A549 (cell line): ENCODE measurements around the gene MARK1. TPM values are rescaled to one million over a fixed set of nuclear protein-coding genes. Genes with fewer than 3 reads are reported as not detected.
A peak's percentile ranks its signal among the peaks of the same experiment; 100 is the strongest.

Experiments used
- ATAC-seq, 2 experiments: fragments of 200-7000 bp in 1 of 2; fragments of >200 bp in 1 of 2; cut with Nextera tagmentation in 1 of 2; cut with Tn5 transposase in 1 of 2; 3 replicates each; pipeline versions ENCODE4 v1.8.0 to v1.9.1; 2018 to 2020; ENCODE audit warnings: mild to moderate bottlenecking in 1 of 2, moderate library complexity in 1 of 2
- CTCF ChIA-PET: fragments of 300-600 bp; sonication (Branson Sonifier 250); formaldehyde crosslinking; extraction: SDS; loops from one replicate; lab custom pipeline; 2021; ENCODE audit warnings: antibody characterized with exemption, inconsistent platforms; lab: Yijun Ruan, JAX
- POLR2A ChIA-PET: fragments of 350-600 bp; formaldehyde crosslinking; extraction: SDS; loops from one replicate; lab custom pipeline; 2021; ENCODE audit warnings: antibody characterized with exemption, inconsistent platforms; lab: Yijun Ruan, JAX
- DNase-seq, 2 experiments: peaks; one replicate each; pipeline versions ENCODE4 v3.0.0 to v3.0.0-alpha.2; 2011 to 2016; ENCODE audit warnings: low read depth in 1 of 2, low spot score in 1 of 2
- FAIRE-seq: peaks from 2 replicates; lab custom pipeline; 2011; peaks lifted over from hg19 to GRCh38; lab: Jason Lieb, UNC
- H3K27ac ChIP-seq, 2 experiments: fragments of >200 bp; sonication (Bioruptor Twin); formaldehyde crosslinking; 3 replicates each; pipeline ENCODE4 v1.5.1; 2016 to 2017
- H3K4me1 ChIP-seq: fragments of >200 bp; sonication (Bioruptor Twin); formaldehyde crosslinking; 3 replicates; pipeline ENCODE4 v1.6.1; 2016
- H3K4me2 ChIP-seq: fragments of >200 bp; sonication (Bioruptor Twin); formaldehyde crosslinking; 3 replicates; pipeline ENCODE4 v1.6.1; 2016
- H3K4me3 ChIP-seq: fragments of >200 bp; sonication (Bioruptor Twin); formaldehyde crosslinking; 3 replicates; pipeline ENCODE4 v1.5.1; 2016
- H3K9me3 ChIP-seq: fragments of >200 bp; sonication (Bioruptor Twin); formaldehyde crosslinking; 3 replicates; pipeline ENCODE4 v1.6.1; 2016
- CBX8 ChIP-seq: fragments of 200-600 bp; sonication (generic); IDR thresholded peaks from 2 replicates; pipeline ENCODE4 v1.6.1; 2016
- EHF ChIP-seq: fragments of 250-450 bp; sonication (Bioruptor Pico); IDR thresholded peaks from 2 replicates; pipeline ENCODE4 v1.5.0; 2020; ENCODE audit warnings: mild to moderate bottlenecking
- FOSB ChIP-seq: fragments of 250-450 bp; sonication (Bioruptor Pico); IDR thresholded peaks from 2 replicates; pipeline ENCODE4 v1.5.0; 2020; ENCODE audit warnings: mild to moderate bottlenecking, moderate library complexity
- FOSL2 ChIP-seq, 2 experiments: fragments of 450-650 bp in 1 of 2; fragments of >200 bp in 1 of 2; sonication (Bioruptor Twin) in 1 of 2; formaldehyde crosslinking; IDR thresholded peaks; 2 replicates each; pipeline versions ENCODE4 v1.5.0 to v1.6.1; 2016 to 2020; ENCODE audit warnings: mild to moderate bottlenecking in 1 of 2, moderate library complexity in 1 of 2
- GATA3 ChIP-seq: IDR thresholded peaks from 2 replicates; pipeline ENCODE4 v1.6.1; 2012; ENCODE audit warnings: borderline replicate concordance
- HEYL ChIP-seq: fragments of 250-450 bp; sonication (Bioruptor Pico); IDR thresholded peaks from 2 replicates; pipeline ENCODE4 v1.8.0; 2021; ENCODE audit warnings: mild to moderate bottlenecking, moderate library complexity
- HOXA7 ChIP-seq: fragments of 250-450 bp; sonication (Bioruptor Pico); IDR thresholded peaks from 2 replicates; pipeline ENCODE4 v1.5.0; 2020; ENCODE audit warnings: mild to moderate bottlenecking, moderate library complexity
- HOXB13 ChIP-seq: fragments of 250-450 bp; sonication (Bioruptor Pico); IDR thresholded peaks from 2 replicates; pipeline ENCODE4 v1.5.0; 2020; ENCODE audit warnings: low read depth, mild to moderate bottlenecking, moderate library complexity
- HOXB5 ChIP-seq: fragments of 250-450 bp; sonication (Bioruptor Pico); IDR thresholded peaks from 2 replicates; pipeline ENCODE4 v1.5.0; 2020; ENCODE audit warnings: mild to moderate bottlenecking, moderate library complexity
- JUN ChIP-seq, 2 experiments: fragments of >200 bp; sonication (Bioruptor Twin); formaldehyde crosslinking; IDR thresholded peaks; 2 replicates in 1 of 2; 3 replicates in 1 of 2; pipeline ENCODE4 v1.6.1; 2016 to 2017
- JUNB ChIP-seq: fragments of >200 bp; sonication (Bioruptor Twin); formaldehyde crosslinking; IDR thresholded peaks from 2 replicates; pipeline ENCODE4 v1.6.1; 2016
- MAZ ChIP-seq: fragments of 150-350 bp; IDR thresholded peaks from 2 replicates; pipeline ENCODE4 v1.6.1; 2014; ENCODE audit warnings: antibody characterized with exemption, low read depth, low read length, borderline replicate concordance
- MYC ChIP-seq: IDR thresholded peaks from 2 replicates; pipeline ENCODE4 v1.6.1; 2012; ENCODE audit warnings: mild to moderate bottlenecking, inconsistent platforms, low read length, improper control_type of control experiment, borderline replicate concordance
- NFE2L2 ChIP-seq: fragments of 150-350 bp; conservative IDR thresholded peaks from 2 replicates; pipeline ENCODE4 v1.6.1; 2014; ENCODE audit warnings: low read length
- NPAS2 ChIP-seq: fragments of 250-450 bp; sonication (Bioruptor Pico); IDR thresholded peaks from 2 replicates; pipeline ENCODE4 v1.8.0; 2022; ENCODE audit warnings: mild to moderate bottlenecking, moderate library complexity, borderline replicate concordance
- RAD21 ChIP-seq, 2 experiments: fragments of >200 bp in 1 of 2; sonication (Bioruptor Twin) in 1 of 2; formaldehyde crosslinking in 1 of 2; IDR thresholded peaks in 1 of 2; conservative IDR thresholded peaks in 1 of 2; 2 replicates in 1 of 2; 3 replicates in 1 of 2; pipeline ENCODE4 v1.6.1; 2012 to 2018; ENCODE audit warnings: inconsistent platforms in 1 of 2
- RNF2 ChIP-seq: fragments of 200-600 bp; sonication (generic); IDR thresholded peaks from 2 replicates; pipeline ENCODE4 v1.6.1; 2016; ENCODE audit warnings: low read depth, mild to moderate bottlenecking, antibody characterized with exemption, moderate library complexity, borderline replicate concordance
- SMC3 ChIP-seq: fragments of >200 bp; sonication (Bioruptor Twin); formaldehyde crosslinking; IDR thresholded peaks from 3 replicates; pipeline ENCODE4 v1.6.1; 2018; ENCODE audit warnings: inconsistent platforms
- TFCP2L1 ChIP-seq: fragments of 250-450 bp; sonication (Bioruptor Pico); IDR thresholded peaks from 2 replicates; pipeline ENCODE4 v1.5.0; 2021; ENCODE audit warnings: mild to moderate bottlenecking
- TP53 ChIP-seq: fragments of 250-450 bp; sonication (Bioruptor Pico); IDR thresholded peaks from 2 replicates; pipeline ENCODE4 v1.5.0; 2021; ENCODE audit warnings: mild to moderate bottlenecking, moderate library complexity
- ZC3H11A ChIP-seq: fragments of 450-650 bp; IDR thresholded peaks from 2 replicates; pipeline ENCODE4 v1.6.1; 2014; ENCODE audit warnings: antibody characterized with exemption, mild to moderate bottlenecking
- ZSCAN20 ChIP-seq: fragments of 250-450 bp; sonication (Bioruptor Pico); IDR thresholded peaks from 2 replicates; pipeline ENCODE4 v1.8.0; 2022; ENCODE audit warnings: mild to moderate bottlenecking, moderate library complexity
- WGBS: methylation state at CpG from one replicate; pipeline ENCODE4 v1.1.6; 2017; ENCODE audit errors: missing lambda C conversion rate; 5-methylcytosine and 5-hydroxymethylcytosine counted together
- polyA plus RNA-seq, 4 experiments: library from polyadenylated mRNA; depleted of rRNA in 3 of 4; stranded (reverse); fragments of >200 nt; fragmentation: RNase III in 1 of 4; extraction: RNeasy Plus Mini Kit Qiagen cat#74134 plus additional on column Dnase treatment in 1 of 4; gene quantifications; 2 replicates in 3 of 4; 3 replicates in 1 of 4; pipeline ENCODE4 v1.2.3, GENCODE V29; 2011 to 2017
- TF ChIP-seq, protein P1 (sequence below): IDR thresholded peaks from 2 replicates; pipeline ENCODE4 v1.6.1; 2012
- TF ChIP-seq, protein P2 (sequence below): IDR thresholded peaks from 2 replicates; pipeline ENCODE4 v1.6.1; 2012; ENCODE audit warnings: low read depth, borderline replicate concordance

MARK1 gene
- polyA plus RNA-seq, 2 of the 4 experiments (the other 2 are of a cell fraction) = 0.03 to 0.05 TPM

DNA sequence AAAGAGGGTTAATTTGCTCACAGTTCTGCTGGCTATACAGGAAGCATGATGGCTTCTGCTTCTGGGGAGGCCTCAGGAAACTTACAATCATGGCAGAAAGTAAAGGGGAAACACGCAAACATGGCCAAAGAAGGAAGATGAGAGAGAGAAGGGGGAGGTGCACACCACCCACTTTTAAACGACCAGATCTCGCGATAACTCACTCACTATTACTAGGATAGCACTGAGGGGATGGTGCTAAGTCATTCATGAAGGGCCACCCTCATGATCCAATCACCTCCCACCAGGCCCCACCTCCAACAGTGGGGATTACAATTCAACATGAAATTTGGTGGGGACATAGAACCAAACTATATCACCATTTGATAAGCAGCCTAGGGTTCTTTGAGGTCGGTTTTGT, 159.9 kb downstream of the MARK1 start:
- ChIA-PET CTCF (no interaction called here), POLR2A (no interaction called here)
- Histone ChIP-seq H3K4me1 (no peaks in the 10 kb centered on the region), H3K9me3 (no peaks in the 10 kb centered on the region), H3K4me3 (no peak overlapping the region), H3K27ac (no peak overlapping the region), H3K4me2 (no peak overlapping the region)
- DNase-seq (no peak), ATAC-seq (no peak), FAIRE-seq (no peak)
- no peak for TF ChIP-seq GATA3
- no peak for TF ChIP-seq MYC
- no peak for TF ChIP-seq EHF
- no peak for TF ChIP-seq HOXB5 (CRISPR knock-in tag)
- no peak for TF ChIP-seq JUN (IDR thresholded peaks at IDR 0.05)
- TF ChIP-seq FOSL2 (IDR thresholded peaks at IDR 0.05) = no peak
- TF ChIP-seq FOSL2 (CRISPR knock-in tag; IDR thresholded peaks at IDR 0.05) = no peak
- TF ChIP-seq RAD21 (conservative IDR thresholded peaks at IDR 0.05 in 1 of 2, IDR thresholded peaks at IDR 0.05 in 1 of 2) = no peak
- TF ChIP-seq, protein P1, sequence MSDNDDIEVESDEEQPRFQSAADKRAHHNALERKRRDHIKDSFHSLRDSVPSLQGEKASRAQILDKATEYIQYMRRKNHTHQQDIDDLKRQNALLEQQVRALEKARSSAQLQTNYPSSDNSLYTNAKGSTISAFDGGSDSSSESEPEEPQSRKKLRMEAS = no peak
- TF ChIP-seq HOXB13 (CRISPR knock-in tag) = no peak
- TF ChIP-seq, protein P2, sequence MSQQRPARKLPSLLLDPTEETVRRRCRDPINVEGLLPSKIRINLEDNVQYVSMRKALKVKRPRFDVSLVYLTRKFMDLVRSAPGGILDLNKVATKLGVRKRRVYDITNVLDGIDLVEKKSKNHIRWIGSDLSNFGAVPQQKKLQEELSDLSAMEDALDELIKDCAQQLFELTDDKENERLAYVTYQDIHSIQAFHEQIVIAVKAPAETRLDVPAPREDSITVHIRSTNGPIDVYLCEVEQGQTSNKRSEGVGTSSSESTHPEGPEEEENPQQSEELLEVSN = no peak
- 78% methylated on average over 5 of the region's 5 CpGs for WGBS

DNA sequence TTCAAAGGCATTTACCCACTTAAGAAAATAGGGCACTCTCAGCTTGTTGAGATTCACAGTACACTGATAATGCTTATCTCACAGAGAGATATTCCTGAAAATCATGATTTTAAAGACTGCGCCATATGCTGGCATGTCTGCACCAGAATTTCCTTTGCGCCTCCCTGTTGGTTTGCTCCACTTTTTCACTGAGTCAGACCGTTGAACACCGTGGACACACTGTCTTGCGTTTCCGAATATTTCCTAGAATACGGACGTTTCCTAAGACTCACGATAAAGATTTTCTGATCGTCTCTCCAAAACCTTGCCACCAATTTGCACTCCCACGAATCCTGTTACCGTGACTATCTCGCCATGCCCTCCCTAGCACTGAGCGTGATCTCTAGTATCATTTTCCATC, 161.7 kb downstream of the MARK1 start:
- ChIA-PET CTCF (interaction anchor here (0.7 to 4.0 kb wide), 6 partner anchors 17 to 96 kb away, joined by 3 to 23 read pairs (median 4); no protein-coding TSS in a partner anchor), POLR2A (no interaction called here)
- Histone ChIP-seq H3K4me3 (peak overlapping the region; percentile 85), H3K27ac (no peak overlapping the region), H3K9me3 (no peaks in the 10 kb centered on the region), H3K4me2 (peak overlapping the region; percentile 98), H3K4me1 (no peaks in the 10 kb centered on the region)
- DNase-seq (no peak), FAIRE-seq (no peak), ATAC-seq (no peak; a peak in 1 of 6 replicates)
- 42% methylated on average over 14 of the region's 14 CpGs for WGBS
- no peak for TF ChIP-seq CBX8
- no peak for TF ChIP-seq JUNB
- TF ChIP-seq ZSCAN20 (CRISPR knock-in tag) = no peak
- TF ChIP-seq ZC3H11A = no peak
- no peak for TF ChIP-seq RNF2
- TF ChIP-seq JUN (IDR thresholded peaks at IDR 0.05) = no peak
- TF ChIP-seq SMC3 = no peak
- TF ChIP-seq, protein P2 = no peak
- no peak for TF ChIP-seq FOSB (CRISPR knock-in tag)
- no peak for TF ChIP-seq HEYL
- TF ChIP-seq HOXB13 (CRISPR knock-in tag) = no peak
- no peak for TF ChIP-seq EHF
- TF ChIP-seq MAZ = no peak
- no peak for TF ChIP-seq TFCP2L1
- TF ChIP-seq NPAS2 (CRISPR knock-in tag) = no peak
- no peak for TF ChIP-seq NFE2L2
- TF ChIP-seq TP53 (CRISPR knock-in tag) = no peak
- no peak for TF ChIP-seq HOXA7
